ENCODE measurements around the gene TMEM63B.
A peak's percentile ranks its signal among the peaks of the same experiment; 100 is the strongest.

Gene TMEM63B

GRCh38 chr6:44172731-44173500, 45.6 kb downstream of the TMEM63B start:
- no peak overlapping the region for H3K27ac ChIP-seq (ENCODE audit: low read depth, low read length)
- no peaks in the 10 kb centered on the region for H3K79me2 ChIP-seq (ENCODE audit: control insufficient read depth, insufficient read depth, low read length, unreplicated experiment)
- peak overlapping the region; percentile 34 for H2AFZ ChIP-seq (ENCODE audit: low read length, unreplicated experiment)
- peaks cover 19% of the 10 kb centered on the region for H3K4me1 ChIP-seq (ENCODE audit: control insufficient read depth, insufficient read depth, low read length, unreplicated experiment)
- no peaks in the 10 kb centered on the region for H3K36me3 ChIP-seq (ENCODE audit: insufficient read depth, low read length)
- H3K4me3 ChIP-seq (ENCODE audit: low read depth, low read length) = no peak overlapping the region
- no peaks in the 10 kb centered on the region; the same call in 1 of the 2 replicates for H3K27me3 ChIP-seq (ENCODE audit: insufficient read depth, low read length)

- Histone ChIP-seq H3K27ac (ENCODE audit: low read depth, low read length) (no peak overlapping the region), H3K27me3 (ENCODE audit: insufficient read depth, low read length) (no peaks in the 10 kb centered on the region), H3K4me1 (ENCODE audit: control insufficient read depth, insufficient read depth, low read length, unreplicated experiment) (peaks cover 41% of the 10 kb centered on the region), H2AFZ (ENCODE audit: low read length, unreplicated experiment) (no peak overlapping the region), H3K4me3 (ENCODE audit: low read depth, low read length) (no peak overlapping the region), H3K36me3 (ENCODE audit: insufficient read depth, low read length) (no peaks in the 10 kb centered on the region), H3K79me2 (ENCODE audit: control insufficient read depth, insufficient read depth, low read length, unreplicated experiment) (no peaks in the 10 kb centered on the region)
Measured at GRCh38 chr6:44176130-44176761, 48.9 kb downstream of the TMEM63B start.

- no peaks in the 10 kb centered on the region for H3K36me3 ChIP-seq (ENCODE audit: insufficient read depth, low read length)
- H3K4me1 ChIP-seq (ENCODE audit: control insufficient read depth, insufficient read depth, low read length, unreplicated experiment) = peaks cover 41% of the 10 kb centered on the region
- H3K27ac ChIP-seq (ENCODE audit: low read depth, low read length) = no peak overlapping the region
- H3K4me3 ChIP-seq (ENCODE audit: low read depth, low read length) = no peak overlapping the region
- H3K27me3 ChIP-seq (ENCODE audit: insufficient read depth, low read length) = no peaks in the 10 kb centered on the region
- no peaks in the 10 kb centered on the region for H3K79me2 ChIP-seq (ENCODE audit: control insufficient read depth, insufficient read depth, low read length, unreplicated experiment)
- no peak overlapping the region for H2AFZ ChIP-seq (ENCODE audit: low read length, unreplicated experiment)
Measured at GRCh38 chr6:44176762-44177509, 49.6 kb downstream of the TMEM63B start.

- Histone ChIP-seq H3K4me1 (ENCODE audit: control insufficient read depth, insufficient read depth, low read length, unreplicated experiment) (peaks cover 40% of the 10 kb centered on the region), H3K36me3 (ENCODE audit: insufficient read depth, low read length) (no peaks in the 10 kb centered on the region), H3K27me3 (ENCODE audit: insufficient read depth, low read length) (no peaks in the 10 kb centered on the region), H2AFZ (ENCODE audit: low read length, unreplicated experiment) (no peak overlapping the region), H3K27ac (ENCODE audit: low read depth, low read length) (peak overlapping the region; percentile 72), H3K79me2 (ENCODE audit: control insufficient read depth, insufficient read depth, low read length, unreplicated experiment) (no peaks in the 10 kb centered on the region), H3K4me3 (ENCODE audit: low read depth, low read length) (no peak overlapping the region)
Measured at GRCh38 chr6:44177691-44178423, 50.5 kb downstream of the TMEM63B start.

GRCh38 chr6:44178424-44179071, 51.2 kb downstream of the TMEM63B start:
- peaks cover 37% of the 10 kb centered on the region for H3K4me1 ChIP-seq (ENCODE audit: control insufficient read depth, insufficient read depth, low read length, unreplicated experiment)
- no peaks in the 10 kb centered on the region for H3K79me2 ChIP-seq (ENCODE audit: control insufficient read depth, insufficient read depth, low read length, unreplicated experiment)
- no peak overlapping the region for H2AFZ ChIP-seq (ENCODE audit: low read length, unreplicated experiment)
- no peaks in the 10 kb centered on the region for H3K36me3 ChIP-seq (ENCODE audit: insufficient read depth, low read length)
- no peak overlapping the region for H3K4me3 ChIP-seq (ENCODE audit: low read depth, low read length)
- peak overlapping the region; percentile 72 for H3K27ac ChIP-seq (ENCODE audit: low read depth, low read length)
- H3K27me3 ChIP-seq (ENCODE audit: insufficient read depth, low read length) = no peaks in the 10 kb centered on the region; the same call in 1 of the 2 replicates

- H3K79me2 ChIP-seq (ENCODE audit: control insufficient read depth, insufficient read depth, low read length, unreplicated experiment) = no peaks in the 10 kb centered on the region
- peak overlapping the region; percentile 72 for H3K27ac ChIP-seq (ENCODE audit: low read depth, low read length)
- H3K4me1 ChIP-seq (ENCODE audit: control insufficient read depth, insufficient read depth, low read length, unreplicated experiment) = peaks cover 37% of the 10 kb centered on the region
- H3K27me3 ChIP-seq (ENCODE audit: insufficient read depth, low read length) = no peaks in the 10 kb centered on the region; the same call in 1 of the 2 replicates
- 0 out of 2 replicates have a peak overlapping the region, but pooled peaks have one; percentile 12 for H3K4me3 ChIP-seq (ENCODE audit: low read depth, low read length)
- no peak overlapping the region for H2AFZ ChIP-seq (ENCODE audit: low read length, unreplicated experiment)
- H3K36me3 ChIP-seq (ENCODE audit: insufficient read depth, low read length) = no peaks in the 10 kb centered on the region
Measured at GRCh38 chr6:44179072-44179536, 51.8 kb downstream of the TMEM63B start.

GRCh38 chr6:44179648-44180047, 52.3 kb downstream of the TMEM63B start:
- peaks cover 37% of the 10 kb centered on the region for H3K4me1 ChIP-seq (ENCODE audit: control insufficient read depth, insufficient read depth, low read length, unreplicated experiment)

GRCh38 chr6:44180406-44180805, 53.1 kb downstream of the TMEM63B start:
- H3K36me3 ChIP-seq (ENCODE audit: insufficient read depth, low read length) = no peaks in the 10 kb centered on the region
- H3K4me3 ChIP-seq (ENCODE audit: low read depth, low read length) = no peak overlapping the region
- peaks cover 37% of the 10 kb centered on the region for H3K4me1 ChIP-seq (ENCODE audit: control insufficient read depth, insufficient read depth, low read length, unreplicated experiment)
- no peak overlapping the region for H2AFZ ChIP-seq (ENCODE audit: low read length, unreplicated experiment)
- H3K79me2 ChIP-seq (ENCODE audit: control insufficient read depth, insufficient read depth, low read length, unreplicated experiment) = no peaks in the 10 kb centered on the region
- no peak overlapping the region for H3K27ac ChIP-seq (ENCODE audit: low read depth, low read length)
- H3K27me3 ChIP-seq (ENCODE audit: insufficient read depth, low read length) = no peaks in the 10 kb centered on the region; the same call in 1 of the 2 replicates

More at GRCh38 chr6:44179648-44180047, 52.3 kb downstream of the TMEM63B start:
- H3K27me3 ChIP-seq (ENCODE audit: insufficient read depth, low read length) = no peaks in the 10 kb centered on the region; the same call in 1 of the 2 replicates
- H2AFZ ChIP-seq (ENCODE audit: low read length, unreplicated experiment) = no peak overlapping the region
- H3K4me3 ChIP-seq (ENCODE audit: low read depth, low read length) = no peak overlapping the region
- peak overlapping the region; percentile 72 for H3K27ac ChIP-seq (ENCODE audit: low read depth, low read length)
- no peaks in the 10 kb centered on the region for H3K36me3 ChIP-seq (ENCODE audit: insufficient read depth, low read length)
- no peaks in the 10 kb centered on the region for H3K79me2 ChIP-seq (ENCODE audit: control insufficient read depth, insufficient read depth, low read length, unreplicated experiment)

GRCh38 chr6:44180886-44181285, 53.5 kb downstream of the TMEM63B start:
- Histone ChIP-seq H3K79me2 (ENCODE audit: control insufficient read depth, insufficient read depth, low read length, unreplicated experiment) (no peaks in the 10 kb centered on the region), H3K27me3 (ENCODE audit: insufficient read depth, low read length) (no peaks in the 10 kb centered on the region; the same call in 1 of the 2 replicates), H3K4me3 (ENCODE audit: low read depth, low read length) (no peak overlapping the region), H3K36me3 (ENCODE audit: insufficient read depth, low read length) (no peaks in the 10 kb centered on the region), H3K27ac (ENCODE audit: low read depth, low read length) (no peak overlapping the region), H3K4me1 (ENCODE audit: control insufficient read depth, insufficient read depth, low read length, unreplicated experiment) (peaks cover 37% of the 10 kb centered on the region), H2AFZ (ENCODE audit: low read length, unreplicated experiment) (no peak overlapping the region)
